Measurements from ENCODE around the gene IRF3.

- TF ChIP-seq CTCF (IDR thresholded peaks at IDR 0.05) (no peak), POLR2A (IDR thresholded peaks at IDR 0.05) (no peak)
Measured at GRCh38 chr19:49652551-49653465, 12.8 kb downstream of the IRF3 start.
